A673 (cell line): Measurements from ENCODE around the gene TANC1. TPM values are rescaled to one million over a fixed set of nuclear protein-coding genes. Genes with fewer than 3 reads are reported as not detected.

Experiments
- BruUV-seq: library from RNA; stranded (reverse); fragments of 400-500 nt; replicated peaks from 2 replicates; lab custom pipeline; 2021; lab: Mats Ljungman, UMichigan
- CTCF ChIA-PET: fragments of 300-600 bp; sonication (Branson Sonifier 250); formaldehyde crosslinking; loops from one replicate; lab custom pipeline; 2022; ENCODE audit warnings: antibody characterized with exemption; lab: Charles Lee
- POLR2A ChIA-PET: fragments of 300-600 bp; sonication (Branson Sonifier 250); formaldehyde crosslinking; loops from one replicate; lab custom pipeline; 2022; ENCODE audit warnings: antibody characterized with exemption; ENCODE audit not compliant: low non-redundant PET; lab: Charles Lee
- DNase-seq: peaks from one replicate; pipeline ENCODE4 v3.0.0-alpha.2; 2015; ENCODE audit warnings: low spot score
- H3K27ac ChIP-seq: fragments of 200-600 bp; sonication (generic); 2 replicates; pipeline ENCODE4 v1.5.1; 2016; ENCODE audit warnings: mixed run types, low read depth, mild to moderate bottlenecking, mixed read lengths, antibody characterized with exemption, low read length; ENCODE audit not compliant: poor library complexity, severe bottlenecking
- H3K27me3 ChIP-seq: fragments of 200-600 bp; sonication (generic); replicated peaks from 2 replicates; pipeline ENCODE4 v1.6.1; 2017; ENCODE audit warnings: mixed run types, low read depth, mild to moderate bottlenecking, mixed read lengths, antibody characterized with exemption, low read length; ENCODE audit not compliant: insufficient read depth, poor library complexity
- H3K36me3 ChIP-seq: fragments of 200-600 bp; sonication (generic); 2 replicates; pipeline ENCODE4 v1.6.1; 2016; ENCODE audit warnings: mixed run types, mild to moderate bottlenecking, mixed read lengths, antibody characterized with exemption, low read length; ENCODE audit not compliant: insufficient read depth, poor library complexity, severe bottlenecking
- H3K4me1 ChIP-seq: fragments of 200-600 bp; sonication (generic); 2 replicates; pipeline ENCODE4 v1.6.1; 2017; ENCODE audit warnings: mixed run types, mild to moderate bottlenecking, mixed read lengths, antibody characterized with exemption, low read length; ENCODE audit not compliant: insufficient read depth, poor library complexity, severe bottlenecking
- H3K4me3 ChIP-seq: fragments of 200-600 bp; sonication (generic); 2 replicates; pipeline ENCODE4 v1.5.1; 2016; ENCODE audit warnings: low read depth, mixed run types, mild to moderate bottlenecking, mixed read lengths, low read length; ENCODE audit not compliant: poor library complexity, severe bottlenecking
- H3K9me3 ChIP-seq: fragments of 200-600 bp; sonication (generic); 2 replicates; pipeline ENCODE4 v1.6.1; 2016; ENCODE audit warnings: mixed run types, low read depth, mild to moderate bottlenecking, mixed read lengths, antibody characterized with exemption, low read length; ENCODE audit not compliant: poor library complexity, severe bottlenecking
- CTCF ChIP-seq: fragments of 300-800, 200-600 bp; sonication (generic); conservative IDR thresholded peaks from 2 replicates; pipeline ENCODE4 v1.5.1; 2017; ENCODE audit warnings: low read depth, mild to moderate bottlenecking, antibody characterized with exemption, low read length, moderate library complexity, mixed read lengths
- EZH2 ChIP-seq: fragments of 200-600 bp; sonication (generic); IDR thresholded peaks from 2 replicates; pipeline ENCODE4 v1.6.1; 2017; ENCODE audit warnings: borderline replicate concordance, low read depth, mild to moderate bottlenecking, mixed read lengths, antibody characterized with exemption, low read length; ENCODE audit not compliant: poor library complexity, severe bottlenecking
- intact Hi-C: fragments of 100-400 bp; cut with micrococcal nuclease; formaldehyde crosslinking; loops from one replicate; pipeline ENCODE4 v1.10.0; 2022; ENCODE audit not compliant: unreplicated experiment
- total RNA-seq: library from RNA; stranded (reverse); gene quantifications from 2 replicates; pipeline ENCODE4 v1.2.3, GENCODE V29; 2021

TANC1 gene
- total RNA-seq, 1 experiment from 2014 or later: 9.0 TPM

- POLR2A ChIA-PET: no interaction called here
- TF ChIP-seq EZH2 (no peak), CTCF (no peak)
- peaks cover 21% of the 10 kb centered on the region for H3K4me1 ChIP-seq
- intact Hi-C loops: no loop called here
- H3K9me3 ChIP-seq: peaks cover 9% of the 10 kb centered on the region
- H3K27me3 ChIP-seq: no peaks in the 10 kb centered on the region
- no peak overlapping the region for H3K4me3 ChIP-seq
- no peak overlapping the region for H3K27ac ChIP-seq
- CTCF ChIA-PET: no interaction called here
- no peak for DNase-seq
- H3K36me3 ChIP-seq: no peaks in the 10 kb centered on the region
- BruUV-seq: no TSS peak
Observed at GRCh38 chr2:159096901-159097300, 128.5 kb downstream of the TANC1 start.

- Histone ChIP-seq H3K36me3 (no peaks in the 10 kb centered on the region), H3K9me3 (peaks cover 9% of the 10 kb centered on the region), H3K4me3 (no peak overlapping the region), H3K27ac (no peak overlapping the region), H3K27me3 (no peaks in the 10 kb centered on the region), H3K4me1 (peaks cover 7% of the 10 kb centered on the region)
- TF ChIP-seq EZH2 (no peak), CTCF (no peak)
- DNase-seq: no peak
- ChIA-PET POLR2A (no interaction called here), CTCF (no interaction called here)
- intact Hi-C loops: no loop called here
- BruUV-seq: no TSS peak
Observed at GRCh38 chr2:159098361-159098760, 129.9 kb downstream of the TANC1 start.

GRCh38 chr2:159098921-159099411 is 130.5 kb downstream of the TANC1 start:
- no peaks in the 10 kb centered on the region for H3K27me3 ChIP-seq
- no TSS peak for BruUV-seq
- TF ChIP-seq CTCF: no peak
- no peak for TF ChIP-seq EZH2
- CTCF ChIA-PET: no interaction called here
- H3K36me3 ChIP-seq: no peaks in the 10 kb centered on the region
- POLR2A ChIA-PET: no interaction called here
- peaks cover 9% of the 10 kb centered on the region for H3K9me3 ChIP-seq
- H3K27ac ChIP-seq: no peak overlapping the region
- no peak overlapping the region for H3K4me3 ChIP-seq
- intact Hi-C loops: no loop called here
- peaks cover 1% of the 10 kb centered on the region for H3K4me1 ChIP-seq
- no peak for DNase-seq
